KOPT-K1 (cell line): ENCODE measurements around the gene ACOXL.

Experiments used
- H3K27ac ChIP-seq: fragments of 200-600 bp; sonication (generic); 2 replicates; pipeline ENCODE4 v1.5.1; 2016; ENCODE audit warnings: antibody characterized with exemption, mild to moderate bottlenecking, low read depth, low read length; ENCODE audit not compliant: poor library complexity, severe bottlenecking
- H3K36me3 ChIP-seq: fragments of 200-600 bp; sonication (generic); 2 replicates; pipeline ENCODE4 v1.5.1; 2017; ENCODE audit warnings: antibody characterized with exemption, mild to moderate bottlenecking, low read length, moderate library complexity; ENCODE audit not compliant: insufficient read depth
- H3K9me3 ChIP-seq: fragments of 200-600 bp; sonication (generic); 2 replicates; pipeline ENCODE4 v1.5.1; 2017; ENCODE audit warnings: antibody characterized with exemption, low read length, mild to moderate bottlenecking; ENCODE audit not compliant: insufficient read depth, poor library complexity, severe bottlenecking

The ACOXL gene

DNA sequence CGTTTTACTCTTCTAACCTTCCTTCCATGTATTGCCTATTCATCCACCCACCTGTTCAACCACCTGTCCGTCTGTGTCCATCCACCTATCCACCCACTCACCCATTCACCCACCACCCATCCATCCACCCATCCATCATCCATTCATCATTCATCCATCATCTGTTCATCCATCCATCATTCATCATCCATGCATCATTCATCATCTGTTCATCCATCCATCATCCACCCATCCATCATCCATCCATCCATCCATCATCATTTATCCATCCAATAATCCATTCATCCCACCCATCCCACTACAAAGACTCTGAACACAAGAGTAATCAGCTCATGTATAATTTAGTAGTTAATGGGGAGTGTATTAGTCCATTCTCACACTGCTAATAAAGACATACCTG is 78.0 kb downstream of the ACOXL start:
- H3K36me3 ChIP-seq = no peaks in the 10 kb centered on the region
- no peak overlapping the region for H3K27ac ChIP-seq
- H3K9me3 ChIP-seq = no peaks in the 10 kb centered on the region

DNA sequence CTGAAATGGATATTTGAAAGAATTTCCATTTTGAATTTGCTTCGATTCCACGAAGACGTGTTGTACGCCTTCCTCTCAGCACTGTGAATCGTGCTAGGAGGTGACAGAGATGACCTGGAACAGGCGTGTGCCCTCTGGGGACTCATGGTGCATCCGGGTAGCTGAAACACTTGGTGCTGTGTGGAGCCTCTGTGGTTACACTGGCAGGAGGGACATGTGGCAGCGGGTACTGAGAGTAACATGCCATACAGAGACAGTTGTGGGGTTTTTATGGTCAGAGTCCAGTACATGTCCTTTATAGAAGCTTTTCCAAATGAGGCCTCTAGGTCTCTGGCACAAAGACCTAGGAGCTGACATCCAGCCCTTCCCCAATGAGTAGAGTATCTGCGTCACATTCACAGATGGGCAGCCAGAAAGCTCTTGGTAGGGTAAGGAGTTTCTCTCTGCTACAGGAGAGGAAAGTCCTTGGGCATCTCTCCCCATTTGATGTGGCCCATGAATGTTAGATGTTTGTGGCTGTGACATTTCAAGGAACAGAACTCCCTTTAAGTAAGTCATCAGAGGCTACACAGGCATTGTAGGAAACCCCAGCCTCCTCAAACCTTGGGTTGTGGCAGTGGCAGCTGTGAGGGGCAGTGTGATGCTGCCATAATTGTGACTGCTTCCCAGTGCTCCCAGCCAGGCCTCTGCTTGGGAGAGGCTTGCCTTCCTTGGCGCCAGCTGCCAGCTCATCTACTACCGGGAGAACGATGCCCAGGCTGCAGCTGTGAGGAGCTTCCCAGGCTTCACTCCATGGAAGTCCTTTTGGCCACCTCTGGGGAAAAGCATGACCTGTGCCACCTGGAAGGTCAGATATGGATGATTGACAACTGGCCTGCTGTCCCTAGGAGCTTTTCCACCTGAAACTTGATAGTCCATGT is 80.6 kb downstream of the ACOXL start:
- Histone ChIP-seq H3K36me3 (no peaks in the 10 kb centered on the region), H3K27ac (no peak overlapping the region), H3K9me3 (no peaks in the 10 kb centered on the region)

DNA sequence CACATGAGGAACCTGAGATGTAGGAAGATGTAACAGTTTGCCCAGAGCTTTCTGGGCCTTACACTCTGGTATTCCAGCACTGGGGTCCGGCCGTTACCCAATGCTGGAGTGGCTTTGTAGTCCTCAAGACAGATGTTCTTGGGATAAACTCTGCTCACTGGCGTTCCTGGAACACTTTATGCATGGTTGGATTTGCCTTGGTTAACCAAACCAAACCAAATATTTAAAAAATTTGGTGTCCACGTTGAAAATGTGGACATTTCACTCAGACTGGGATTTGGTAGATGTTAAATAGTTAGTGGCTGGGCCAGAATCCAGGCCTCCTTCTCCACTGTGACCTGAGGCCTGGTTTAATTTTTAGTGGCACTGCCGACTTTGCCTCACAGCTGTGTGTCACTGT is 81.5 kb downstream of the ACOXL start:
- H3K36me3 ChIP-seq = no peaks in the 10 kb centered on the region
- H3K9me3 ChIP-seq = no peaks in the 10 kb centered on the region
- H3K27ac ChIP-seq = no peak overlapping the region

DNA sequence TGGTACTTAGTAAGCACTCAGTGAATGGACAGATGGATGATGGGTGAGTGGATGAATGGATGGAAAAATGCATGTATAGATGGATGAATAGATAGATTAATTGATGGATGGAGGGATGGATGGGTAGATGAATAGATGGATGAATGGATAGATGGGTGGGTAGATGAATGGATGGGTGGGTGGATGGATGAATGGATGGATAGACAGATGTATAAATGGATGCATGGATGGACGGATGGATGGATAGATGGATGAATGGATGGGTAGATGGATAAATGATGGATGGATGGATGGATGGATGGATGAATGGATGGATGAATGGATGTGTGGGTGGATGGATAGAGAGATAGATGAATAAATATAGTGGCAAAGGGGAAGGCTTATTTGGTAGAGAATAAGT is 83.6 kb downstream of the ACOXL start:
- H3K27ac ChIP-seq = no peak overlapping the region
- no peaks in the 10 kb centered on the region for H3K9me3 ChIP-seq
- H3K36me3 ChIP-seq = no peaks in the 10 kb centered on the region

DNA sequence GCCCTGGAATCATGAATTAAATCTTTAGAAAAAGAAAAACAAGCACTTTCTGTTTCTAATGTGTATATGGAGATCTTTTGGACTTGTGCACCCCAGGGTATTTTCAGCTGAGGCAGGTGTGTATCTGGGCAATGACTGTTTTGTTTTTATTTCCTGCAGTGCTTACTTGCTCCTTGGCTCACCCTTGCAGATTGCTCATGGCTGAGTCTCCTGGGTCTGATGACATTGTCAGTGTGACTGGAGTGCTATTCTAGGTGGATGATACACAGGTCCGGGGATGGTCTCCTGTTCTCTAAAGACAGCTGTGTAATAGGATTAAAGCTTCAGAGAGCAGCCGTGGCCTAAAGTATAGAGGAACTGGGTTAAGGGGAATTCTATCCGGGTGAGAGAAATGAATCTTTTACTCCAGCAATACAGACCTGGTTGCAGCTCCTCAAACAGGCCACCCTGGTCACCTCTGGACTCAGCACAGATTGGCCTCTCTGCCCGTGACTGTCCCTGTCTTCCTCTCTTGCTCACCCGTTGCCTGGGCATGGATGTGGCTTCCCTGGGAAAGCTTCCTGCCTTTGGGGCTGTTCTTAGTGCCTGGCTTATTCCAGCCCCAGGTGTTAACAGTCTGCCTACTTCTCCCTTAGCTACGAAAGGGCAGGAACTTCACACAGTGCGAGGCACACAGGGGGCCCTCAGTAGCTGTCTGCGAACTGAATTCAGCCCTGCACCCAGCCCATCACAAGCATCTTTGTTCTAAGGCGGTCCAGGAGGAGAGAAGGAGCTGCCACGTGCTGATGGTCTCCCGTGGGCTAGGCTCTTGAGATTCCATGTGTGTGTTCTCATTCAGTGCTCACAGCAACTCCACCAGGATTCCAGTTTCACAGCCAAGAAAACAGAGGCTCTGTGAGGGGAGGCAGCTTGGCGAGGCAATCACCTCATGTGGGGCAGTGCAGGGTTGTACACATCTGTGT is 84.3 kb downstream of the ACOXL start:
- Histone ChIP-seq H3K27ac (no peak overlapping the region), H3K9me3 (no peaks in the 10 kb centered on the region), H3K36me3 (no peaks in the 10 kb centered on the region)

DNA sequence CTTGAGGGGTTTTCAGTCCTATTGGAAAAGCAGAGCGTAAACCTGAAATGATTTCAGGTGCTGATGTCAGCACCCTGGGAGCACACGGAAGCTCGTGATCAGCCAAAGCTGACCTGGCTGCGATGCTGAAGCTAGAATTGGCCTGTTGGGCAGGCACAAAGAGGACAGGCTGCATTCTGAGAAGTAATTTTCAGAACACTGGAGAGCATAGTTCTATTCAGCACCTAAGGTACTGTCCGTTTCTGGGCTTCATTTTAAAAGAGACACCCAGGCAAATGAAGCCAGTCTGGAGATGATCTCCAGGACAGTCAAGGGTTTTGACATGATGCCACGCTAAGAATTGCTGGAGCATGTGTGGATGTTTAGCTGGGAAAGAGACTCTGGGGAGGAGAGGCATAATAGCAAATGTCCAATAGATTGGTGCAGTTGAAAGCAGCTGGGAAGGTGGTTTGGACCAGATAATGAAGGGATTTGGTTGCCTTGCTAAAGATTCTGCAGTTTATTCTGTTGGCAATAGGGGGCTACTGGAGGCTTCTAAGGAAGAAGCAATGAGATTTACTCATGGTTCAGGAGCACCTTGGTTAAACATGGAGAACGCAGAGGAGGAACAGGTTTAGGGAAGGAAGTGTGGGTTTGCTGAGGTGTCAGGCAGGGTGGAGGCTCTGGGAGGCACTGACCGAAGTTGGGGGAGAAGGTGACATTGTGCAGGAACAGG is 86.6 kb downstream of the ACOXL start:
- H3K36me3 ChIP-seq = no peaks in the 10 kb centered on the region
- H3K9me3 ChIP-seq = peaks cover 4% of the 10 kb centered on the region
- no peak overlapping the region for H3K27ac ChIP-seq

DNA sequence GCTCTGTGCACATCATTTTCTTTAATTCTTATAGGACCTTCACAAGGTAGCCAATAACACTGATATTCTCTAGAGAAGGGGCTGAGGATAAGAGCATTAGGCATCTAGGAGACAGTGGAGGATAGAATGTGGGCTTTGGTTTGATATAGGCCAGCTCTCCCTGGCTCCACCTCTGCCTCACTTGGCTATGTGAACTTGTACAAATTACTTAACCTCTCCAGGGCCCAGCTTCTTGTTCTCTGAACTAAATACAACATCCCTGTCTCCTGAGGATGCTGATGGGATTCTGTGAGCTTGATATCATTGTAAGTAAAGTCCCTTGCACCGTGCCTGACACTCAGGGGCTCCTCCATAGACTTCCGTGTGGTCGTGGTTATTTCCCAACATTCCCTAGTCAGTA is 87.3 kb downstream of the ACOXL start:
- peaks cover 12% of the 10 kb centered on the region for H3K9me3 ChIP-seq
- no peak overlapping the region for H3K27ac ChIP-seq
- H3K36me3 ChIP-seq = no peaks in the 10 kb centered on the region

DNA sequence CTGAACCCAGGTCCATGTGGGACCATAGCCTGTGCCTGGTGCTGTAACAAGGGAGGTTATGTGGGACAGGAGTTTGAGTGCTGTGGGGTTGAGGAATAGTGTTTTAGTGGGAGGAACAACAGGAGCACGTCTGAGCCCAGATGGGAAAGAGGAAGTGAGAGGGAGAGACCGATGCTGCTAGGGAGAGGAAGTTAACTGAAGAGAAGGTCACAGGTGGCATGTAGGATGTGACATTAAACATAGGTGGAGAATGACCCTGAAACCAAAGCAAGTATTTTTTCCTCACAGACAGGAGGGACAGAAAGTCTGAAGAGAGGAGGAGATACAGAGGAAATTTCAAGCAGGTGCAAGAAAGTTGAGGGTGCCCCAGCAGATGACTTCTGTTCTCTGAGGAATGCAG is 87.8 kb downstream of the ACOXL start:
- Histone ChIP-seq H3K27ac (no peak overlapping the region), H3K36me3 (no peaks in the 10 kb centered on the region), H3K9me3 (peaks cover 16% of the 10 kb centered on the region)

DNA sequence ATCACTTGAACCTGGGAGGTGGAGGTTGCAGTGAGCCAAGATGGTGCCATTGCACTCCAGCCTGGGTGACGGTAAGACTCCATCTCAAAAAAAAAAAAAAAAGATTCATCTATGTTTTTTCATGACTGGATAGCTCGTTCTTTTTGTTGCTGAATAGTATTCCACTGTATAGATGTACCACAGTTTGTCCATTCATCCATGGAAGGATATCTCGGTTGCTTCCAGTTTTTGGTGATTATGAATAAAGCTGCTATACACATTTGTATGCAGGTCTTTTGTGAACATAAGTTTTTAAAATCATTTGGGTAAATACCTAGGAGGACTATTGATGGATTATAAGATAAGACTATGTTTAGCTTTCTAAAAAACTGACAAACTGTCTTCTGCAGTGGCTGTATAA is 90.8 kb downstream of the ACOXL start:
- Histone ChIP-seq H3K27ac (no peak overlapping the region), H3K36me3 (no peaks in the 10 kb centered on the region)

DNA sequence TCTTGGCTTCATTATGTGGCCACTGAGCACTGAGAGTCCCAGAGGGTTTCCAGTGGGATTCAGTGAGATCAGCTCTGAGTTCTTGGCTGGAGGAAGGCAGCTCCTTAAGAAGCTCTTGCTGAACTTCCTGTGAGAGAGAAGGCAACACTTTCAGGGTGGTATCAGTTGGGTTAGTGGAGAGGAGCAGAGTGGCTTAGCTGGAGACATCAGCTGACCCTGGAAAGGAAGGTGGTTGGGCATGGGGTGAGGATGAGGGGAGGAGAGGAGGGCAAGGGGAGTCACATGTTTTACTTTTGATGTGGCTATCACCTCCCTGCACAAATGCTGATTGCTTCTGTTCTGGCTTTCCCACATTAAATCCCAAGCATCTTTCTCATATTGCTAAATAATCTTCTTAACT is 95.1 kb downstream of the ACOXL start:
- no peaks in the 10 kb centered on the region for H3K36me3 ChIP-seq
- peak overlapping the region; percentile 65 for H3K27ac ChIP-seq
- H3K9me3 ChIP-seq = peaks cover 17% of the 10 kb centered on the region

More for the DNA sequence above, 90.8 kb downstream of the ACOXL start:
- peaks cover 17% of the 10 kb centered on the region for H3K9me3 ChIP-seq

DNA sequence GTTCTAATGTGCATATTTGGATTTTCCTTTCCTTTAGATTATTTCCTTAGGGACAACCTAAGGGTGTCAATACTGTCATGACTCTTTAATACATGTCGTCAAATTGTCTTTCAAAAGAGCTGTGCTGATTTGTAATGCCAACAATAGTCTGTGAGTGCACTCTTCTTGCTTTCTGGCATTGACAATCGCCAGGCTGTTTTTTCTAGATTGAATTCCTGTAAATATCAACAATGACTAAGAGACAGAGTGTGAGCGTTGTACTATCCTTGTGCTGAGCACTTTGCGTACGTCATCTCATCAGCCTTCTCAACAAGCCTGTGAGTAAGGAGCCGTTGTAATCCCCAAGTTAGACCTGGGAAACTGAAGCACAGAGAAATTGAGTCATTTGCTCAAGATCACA is 96.0 kb downstream of the ACOXL start:
- H3K27ac ChIP-seq = no peak overlapping the region
- peaks cover 14% of the 10 kb centered on the region for H3K9me3 ChIP-seq
- H3K36me3 ChIP-seq = no peaks in the 10 kb centered on the region

DNA sequence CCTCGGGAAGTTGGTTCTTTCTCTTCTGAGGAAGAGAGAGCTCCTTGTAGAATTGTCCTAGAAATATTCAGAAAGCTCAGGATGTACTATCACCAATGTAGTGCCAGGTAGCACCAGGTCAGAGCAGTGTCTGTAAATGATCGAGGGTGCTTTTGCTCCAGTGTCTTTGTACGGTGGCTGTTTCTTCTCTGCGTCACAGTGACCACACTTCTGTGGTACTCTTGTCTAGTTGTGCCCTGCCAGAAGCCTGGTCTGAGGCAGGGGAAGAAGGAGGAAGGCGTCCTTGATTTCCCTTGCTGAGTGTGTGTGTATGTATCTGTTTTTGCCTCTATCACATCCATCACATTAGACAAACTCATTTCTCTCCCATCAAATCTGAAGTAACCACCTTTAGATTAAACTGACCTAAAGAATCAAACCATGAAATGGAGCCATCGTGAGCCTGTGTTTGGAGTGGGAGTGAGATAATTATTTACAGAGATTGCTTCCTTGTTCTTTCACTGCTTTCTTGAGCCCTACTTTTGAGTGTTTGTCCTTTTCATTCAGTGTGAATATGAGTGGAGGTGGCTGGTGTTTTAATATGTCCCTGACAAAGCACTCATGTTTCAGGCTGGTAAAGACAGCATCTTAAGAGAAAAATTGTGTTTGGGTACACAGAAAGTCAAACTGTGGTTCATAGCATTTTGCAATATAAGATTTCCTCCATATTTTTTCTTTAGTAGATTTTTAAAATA is 97.2 kb downstream of the ACOXL start:
- Histone ChIP-seq H3K27ac (no peak overlapping the region), H3K9me3 (peaks cover 6% of the 10 kb centered on the region), H3K36me3 (no peaks in the 10 kb centered on the region)

DNA sequence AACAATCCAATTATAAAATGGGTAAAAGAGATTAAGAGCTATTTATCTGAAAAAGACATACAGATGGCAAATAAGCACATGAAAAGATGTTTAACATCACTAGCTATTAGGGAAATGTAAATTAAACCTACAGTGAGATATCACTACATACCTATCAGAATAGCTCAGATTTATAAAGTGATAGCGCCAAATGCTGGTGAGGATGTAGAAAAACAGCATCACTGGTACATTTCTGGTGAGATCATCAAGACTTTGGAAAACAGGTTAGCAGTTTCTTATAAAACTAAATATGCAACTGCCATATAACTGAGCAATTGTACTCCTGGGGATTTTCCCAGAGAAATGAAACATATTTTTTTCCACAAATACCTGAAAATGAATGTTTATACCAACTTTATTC is 100.4 kb downstream of the ACOXL start:
- Histone ChIP-seq H3K27ac (no peak overlapping the region), H3K36me3 (no peaks in the 10 kb centered on the region), H3K9me3 (no peaks in the 10 kb centered on the region)

DNA sequence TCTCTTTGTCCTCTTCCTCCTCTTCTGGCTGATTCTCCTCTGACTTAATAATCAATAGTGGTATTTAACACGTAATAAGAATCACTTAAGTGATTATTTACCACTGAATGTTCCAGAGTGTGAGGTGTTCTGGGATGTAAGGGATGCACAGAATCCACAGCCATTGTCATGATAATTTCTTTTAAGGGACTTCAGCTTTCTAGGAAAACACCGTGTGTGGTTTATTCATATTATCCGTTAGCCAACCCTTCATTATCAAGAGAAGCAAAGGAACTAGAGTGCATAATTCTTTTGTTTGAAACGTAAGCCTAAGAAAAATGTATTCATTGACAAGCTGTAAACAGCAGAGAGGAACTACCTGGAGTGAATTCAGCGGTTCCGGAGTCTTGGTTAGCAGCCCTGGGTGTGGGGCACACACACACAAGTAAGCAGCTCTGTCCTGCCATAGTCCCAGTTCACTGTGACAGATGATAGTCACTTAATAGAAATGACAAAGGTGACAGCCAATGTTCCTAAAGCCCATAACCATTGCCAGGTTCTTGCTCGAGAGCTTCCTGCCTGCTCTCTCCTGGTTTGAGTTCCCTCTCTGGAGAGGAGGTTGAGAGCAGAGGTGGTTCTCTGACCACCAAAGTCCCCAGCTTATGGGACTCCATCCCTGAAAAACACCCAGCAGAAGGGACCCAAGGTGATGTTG is 101.9 kb downstream of the ACOXL start:
- no peaks in the 10 kb centered on the region for H3K9me3 ChIP-seq
- H3K36me3 ChIP-seq = no peaks in the 10 kb centered on the region
- H3K27ac ChIP-seq = no peak overlapping the region
